CD14-positive monocyte (primary cell): Measurements from ENCODE around the gene FRMD4A. TPM values are rescaled to one million over a fixed set of nuclear protein-coding genes. Genes with fewer than 3 reads are reported as not detected.
"Not testable (repeated sequence)": the region's sequence is repeated elsewhere in the genome, so short reads cannot be mapped to it uniquely, and the experiment has no call there.

Experiments used
- DNase-seq, 3 donors: peaks; one replicate each; pipeline ENCODE4 v3.0.0-alpha.2; 2011 to 2022
- H2AFZ ChIP-seq: 2 replicates; pipeline ENCODE4 v1.6.0; 2012; ENCODE audit warnings: mild to moderate bottlenecking, low read depth, low read length, inconsistent platforms; ENCODE audit not compliant: insufficient read depth, poor library complexity, severe bottlenecking
- H3K27ac ChIP-seq, 2 donors: 1 replicate in 1 of 2; 2 replicates in 1 of 2; pipeline ENCODE4 v1.5.1; 2012 to 2013; ENCODE audit warnings: low read length in 2 of 2, control low read depth in 1 of 2, inconsistent platforms in 1 of 2, low read depth in 1 of 2, mild to moderate bottlenecking in 1 of 2
- H3K27me3 ChIP-seq, 2 donors: one replicate each; pipeline versions ENCODE4 v1.6.0 to v1.6.1; 2011 to 2013; ENCODE audit warnings: low read length in 2 of 2; ENCODE audit not compliant: control insufficient read depth in 2 of 2, insufficient read depth in 2 of 2
- H3K36me3 ChIP-seq, 2 donors: replicated peaks in 1 of 2; 1 replicate in 1 of 2; 2 replicates in 1 of 2; pipeline versions ENCODE4 v1.5.1 to v1.6.1; 2012 to 2013; ENCODE audit warnings: low read length in 2 of 2, control low read depth in 1 of 2, inconsistent platforms in 1 of 2, mild to moderate bottlenecking in 1 of 2; ENCODE audit not compliant: insufficient read depth in 2 of 2, control insufficient read depth in 1 of 2
- H3K4me1 ChIP-seq, 2 donors: 1 replicate in 1 of 2; 2 replicates in 1 of 2; pipeline versions ENCODE4 v1.5.1 to v1.6.1; 2012 to 2013; ENCODE audit warnings: low read length in 2 of 2, control low read depth in 1 of 2, inconsistent platforms in 1 of 2, mild to moderate bottlenecking in 1 of 2, moderate library complexity in 1 of 2; ENCODE audit not compliant: insufficient read depth in 2 of 2, control insufficient read depth in 1 of 2
- H3K4me2 ChIP-seq: replicated peaks from 2 replicates; pipeline ENCODE3; 2012; ENCODE audit warnings: low read length, moderate library complexity, mild to moderate bottlenecking; ENCODE audit not compliant: poor library complexity, severe bottlenecking; ENCODE audit errors: extremely low read depth
- H3K4me3 ChIP-seq, 3 experiments: fragments of 200-600 bp in 1 of 3; sonication (generic) in 1 of 3; replicated peaks in 1 of 3; 1 replicate in 2 of 3; 2 replicates in 1 of 3; pipeline ENCODE4 v1.5.1; 2011 to 2013; ENCODE audit warnings: low read length in 3 of 3, mild to moderate bottlenecking in 3 of 3, control low read depth in 2 of 3, low read depth in 2 of 3, inconsistent platforms in 1 of 3, moderate library complexity in 1 of 3
- H3K79me2 ChIP-seq: 2 replicates; pipeline ENCODE4 v1.6.0; 2012; ENCODE audit warnings: mild to moderate bottlenecking, control low read depth, inconsistent platforms, low read length, moderate library complexity; ENCODE audit not compliant: insufficient read depth
- H3K9ac ChIP-seq: 2 replicates; pipeline ENCODE4 v1.6.0; 2017; ENCODE audit warnings: low read length, mild to moderate bottlenecking; ENCODE audit not compliant: insufficient read depth, poor library complexity, severe bottlenecking
- H3K9me3 ChIP-seq, 2 donors: replicated peaks in 1 of 2; 1 replicate in 1 of 2; 2 replicates in 1 of 2; pipeline versions ENCODE4 v1.5.1 to v1.6.1; 2012 to 2013; ENCODE audit warnings: low read length in 2 of 2, control low read depth in 1 of 2; ENCODE audit not compliant: control insufficient read depth in 1 of 2, insufficient read depth in 1 of 2
- H4K20me1 ChIP-seq: 2 replicates; pipeline ENCODE4 v1.6.0; 2012; ENCODE audit warnings: mild to moderate bottlenecking, low read length, control low read depth, moderate library complexity; ENCODE audit not compliant: insufficient read depth
- H3K27ac Mint-ChIP-seq, 7 donors: one replicate each; pipeline ENCODE4 v1.8.0; 2020; ENCODE audit warnings: mild to moderate bottlenecking in 7 of 7, mixed read lengths in 7 of 7, moderate library complexity in 6 of 7, inconsistent platforms in 2 of 7
- H3K27me3 Mint-ChIP-seq, 3 donors: one replicate each; pipeline ENCODE4 v1.8.0; 2021 to 2022; ENCODE audit warnings: low read depth in 3 of 3, mild to moderate bottlenecking in 3 of 3, mixed read lengths in 3 of 3, moderate library complexity in 3 of 3, inconsistent platforms in 1 of 3
- H3K36me3 Mint-ChIP-seq, 2 donors: one replicate each; pipeline ENCODE4 v1.8.0; 2020; ENCODE audit warnings: mixed read lengths in 2 of 2, inconsistent platforms in 1 of 2, mild to moderate bottlenecking in 1 of 2
- H3K4me1 Mint-ChIP-seq: one replicate; pipeline ENCODE4 v1.8.0; 2020; ENCODE audit warnings: mild to moderate bottlenecking, mixed read lengths
- H3K4me3 Mint-ChIP-seq, 2 donors: one replicate each; pipeline ENCODE4 v1.8.0; 2020; ENCODE audit warnings: mild to moderate bottlenecking in 2 of 2, mixed read lengths in 2 of 2, moderate library complexity in 1 of 2
- H3K9me3 Mint-ChIP-seq, 7 donors: one replicate each; pipeline ENCODE4 v1.8.0; 2020 to 2022; ENCODE audit warnings: mixed read lengths in 7 of 7, mild to moderate bottlenecking in 6 of 7, moderate library complexity in 6 of 7, inconsistent platforms in 2 of 7
- CTCF ChIP-seq: fragments of 200-600 bp; IDR thresholded peaks from one replicate; pipeline ENCODE4 v1.8.0; 2022; ENCODE audit warnings: antibody characterized with exemption, mild to moderate bottlenecking
- WGBS: methylation state at CpG from one replicate; pipeline ENCODE4 v1.1.5; 2013; ENCODE audit warnings: missing lambda C conversion rate; ENCODE audit not compliant: insufficient coverage; 5-methylcytosine and 5-hydroxymethylcytosine counted together
- intact Hi-C, 2 donors: fragments of 100-400 bp; cut with micrococcal nuclease; formaldehyde crosslinking; loops; one replicate each; pipeline versions ENCODE4 v1.15.0 to v1.15.1; 2023
- polyA plus RNA-seq, 3 donors: library from polyadenylated mRNA; depleted of rRNA in 1 of 3; unstranded in 2 of 3; stranded (reverse) in 1 of 3; fragments of 300-500 nt in 2 of 3; fragments of >200 nt in 1 of 3; fragmentation: Illumina TruSeq in 2 of 3; gene quantifications; 1 replicate in 2 of 3; 2 replicates in 1 of 3; pipeline ENCODE4 v1.2.3, GENCODE V29; 2012 to 2021

The FRMD4A gene
- polyA plus RNA-seq, 3 donors, result 0.12 TPM; not detected in 2

GRCh38 chr10:14071956-14072355 lies 258.8 kb downstream of the FRMD4A start:
- Histone ChIP-seq H3K27me3 (peaks cover 0 to 2% of the 10 kb centered on the region in 2 donors), H3K4me1 (no peaks in the 10 kb centered on the region), H3K27ac (no peak overlapping the region), H3K9ac (no peak overlapping the region), H3K79me2 (no peaks in the 10 kb centered on the region), H4K20me1 (no peaks in the 10 kb centered on the region), H2AFZ (no peak overlapping the region), H3K9me3 (no peaks in the 10 kb centered on the region), H3K36me3 (no peaks in the 10 kb centered on the region), H3K4me2 (no peak overlapping the region), H3K4me3 (no peak overlapping the region)
- no peak overlapping the region for H3K27ac Mint-ChIP-seq
- intact Hi-C loops, result no loop called here
- no CpG with 5 or more reads among the region's 4 CpGs for WGBS
- H3K9me3 Mint-ChIP-seq, result peaks cover 0 to 10% (median 4%) of the 10 kb centered on the region in 7 donors
- TF ChIP-seq CTCF, result no peak
- no peak overlapping the region for H3K4me3 Mint-ChIP-seq
- H3K4me1 Mint-ChIP-seq, result no peaks in the 10 kb centered on the region
- H3K36me3 Mint-ChIP-seq, result no peaks in the 10 kb centered on the region
- no peak for DNase-seq
- peaks cover 4 to 17% (median 4%) of the 10 kb centered on the region in 3 donors for H3K27me3 Mint-ChIP-seq

GRCh38 chr10:14068601-14069250 lies 262.0 kb downstream of the FRMD4A start:
- no peaks in the 10 kb centered on the region for H3K36me3 Mint-ChIP-seq
- H3K79me2 ChIP-seq, result no peaks in the 10 kb centered on the region
- DNase-seq, result no peak
- no peaks in the 10 kb centered on the region for H3K4me1 Mint-ChIP-seq
- no peak overlapping the region for H3K27ac ChIP-seq
- peaks cover 0 to 18% (median 4%) of the 10 kb centered on the region in 7 donors for H3K9me3 Mint-ChIP-seq
- H3K27me3 Mint-ChIP-seq, result peaks cover 4 to 17% (median 4%) of the 10 kb centered on the region in 3 donors
- H3K36me3 ChIP-seq, result no peaks in the 10 kb centered on the region
- H3K27ac Mint-ChIP-seq, result peak overlapping the region in 1 of 7 donors; percentile 1
- 100% methylated on average over 2 of the region's 2 CpGs for WGBS
- no peak overlapping the region for H3K4me2 ChIP-seq
- no peaks in the 10 kb centered on the region for H3K4me1 ChIP-seq
- no peak overlapping the region for H3K9ac ChIP-seq
- H3K4me3 ChIP-seq, result no peak overlapping the region
- no peaks in the 10 kb centered on the region for H4K20me1 ChIP-seq
- TF ChIP-seq CTCF, result no peak
- no peak overlapping the region for H2AFZ ChIP-seq
- no peak overlapping the region for H3K4me3 Mint-ChIP-seq
- intact Hi-C loops, result no loop called here
- no peaks in the 10 kb centered on the region for H3K9me3 ChIP-seq
- peaks cover 0 to 2% of the 10 kb centered on the region in 2 donors for H3K27me3 ChIP-seq

- H3K4me2 ChIP-seq, H3K4me1 ChIP-seq, H3K9me3 ChIP-seq, H3K79me2 ChIP-seq, H3K27ac Mint-ChIP-seq, H3K27ac ChIP-seq, H4K20me1 ChIP-seq, H3K36me3 Mint-ChIP-seq, H3K4me3 ChIP-seq, H3K9ac ChIP-seq, H3K36me3 ChIP-seq, intact Hi-C loops, H3K27me3 ChIP-seq, H3K4me1 Mint-ChIP-seq, DNase-seq, H2AFZ ChIP-seq, H3K4me3 Mint-ChIP-seq: not testable (repeated sequence)
- H3K27me3 Mint-ChIP-seq, result peaks cover 4 to 14% (median 4%) of the 10 kb centered on the region in 3 donors
- H3K9me3 Mint-ChIP-seq, result peaks cover 0 to 15% (median 4%) of the 10 kb centered on the region in 7 donors
- no CpG with 5 or more reads among the region's 5 CpGs for WGBS
These were observed 263.1 kb downstream of the FRMD4A start for GRCh38 chr10:14067638-14068037.
